Activated CD8-positive, alpha-beta T cell treated with anti-CD3 and anti-CD28 coated beads for 36 hours (primary cell): ENCODE results near the gene JAKMIP2. TPM values are rescaled to one million over a fixed set of nuclear protein-coding genes. Genes with fewer than 3 reads are reported as not detected.

ENCODE experiments used
- ATAC-seq: fragments of 200-7000 bp; cut with Tn5 transposase; one replicate; pipeline ENCODE4 v1.10.0; 2021; ENCODE audit warnings: mild to moderate bottlenecking, moderate library complexity
- CTCF ChIA-PET: fragments of 350-600 bp; sonication (Branson Sonifier 250); formaldehyde crosslinking; loops from one replicate; lab custom pipeline; 2021; ENCODE audit warnings: antibody characterized with exemption; lab: Charles Lee
- POLR2A ChIA-PET: fragments of 350-600 bp; sonication (Branson Sonifier 250); formaldehyde crosslinking; loops from one replicate; lab custom pipeline; 2021; ENCODE audit warnings: antibody characterized with exemption; lab: Charles Lee
- DNase-seq: peaks from one replicate; pipeline ENCODE4 v3.0.0-alpha.2; 2020
- H3K27ac Mint-ChIP-seq: one replicate; pipeline ENCODE4 v1.8.0; 2021; ENCODE audit warnings: mild to moderate bottlenecking, mixed read lengths
- H3K27me3 Mint-ChIP-seq: one replicate; pipeline ENCODE4 v1.8.0; 2021; ENCODE audit warnings: mixed read lengths
- H3K36me3 Mint-ChIP-seq: one replicate; pipeline ENCODE4 v1.8.0; 2021; ENCODE audit warnings: low read depth, mixed read lengths
- H3K4me1 Mint-ChIP-seq: one replicate; pipeline ENCODE4 v1.8.0; 2021; ENCODE audit warnings: low read depth, mixed read lengths
- H3K4me3 Mint-ChIP-seq: one replicate; pipeline ENCODE4 v1.8.0; 2021; ENCODE audit warnings: mild to moderate bottlenecking, moderate library complexity, mixed read lengths
- H3K9me3 Mint-ChIP-seq: one replicate; pipeline ENCODE4 v1.8.0; 2021; ENCODE audit warnings: mixed read lengths
- intact Hi-C: fragments of 100-400 bp; cut with micrococcal nuclease; formaldehyde crosslinking; loops from one replicate; pipeline ENCODE4 v1.10.0; 2022
- total RNA-seq, 2 experiments: library from RNA; stranded (reverse); gene quantifications; one replicate each; pipeline ENCODE4 v1.2.3, GENCODE V29; 2021
- TF ChIP-seq, protein P1 (sequence below): fragments of 200-600 bp; IDR thresholded peaks from one replicate; pipeline ENCODE4 v1.8.0; 2022; ENCODE audit warnings: antibody characterized with exemption, mild to moderate bottlenecking

JAKMIP2 gene
- total RNA-seq, 2 experiments from 2014 or later: 2.6 to 3.2 TPM

DNA sequence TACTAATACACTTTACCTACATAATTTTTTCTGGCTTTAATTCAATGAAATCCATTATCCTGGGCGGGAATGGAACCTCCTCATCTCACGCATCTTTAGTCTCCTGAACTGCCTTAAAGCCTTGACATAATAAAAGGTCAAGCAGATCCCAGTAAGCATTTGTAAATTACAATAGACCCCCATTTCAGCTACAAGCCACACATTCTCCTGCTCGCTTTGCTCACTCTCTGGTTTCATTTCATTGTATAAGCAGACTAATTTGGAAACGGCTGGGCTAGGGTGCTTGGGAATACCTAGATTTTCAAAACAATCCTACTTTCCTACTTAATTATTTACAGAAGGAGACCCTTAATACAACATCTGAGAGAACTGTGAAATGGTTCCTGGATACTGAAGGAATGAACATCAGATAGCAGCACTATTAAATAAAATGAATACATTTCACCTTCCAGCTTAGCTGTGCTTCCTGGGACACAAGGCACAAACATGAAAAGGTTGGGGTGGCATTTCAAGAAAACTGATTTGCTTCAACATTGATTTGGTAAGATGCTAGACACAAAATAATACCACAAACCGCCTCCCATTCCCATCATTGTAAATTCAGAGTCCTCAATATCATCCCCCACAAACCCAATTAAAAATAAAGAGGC lies 1.5 kb downstream of the JAKMIP2 start:
- POLR2A ChIA-PET: interaction anchor here (0.9 kb wide), 1 partner anchor 21 kb away, joined by 5 read pairs; no protein-coding TSS in a partner anchor
- H3K27ac Mint-ChIP-seq: peak overlapping the region; percentile 36
- peaks cover 7% of the 10 kb centered on the region for H3K36me3 Mint-ChIP-seq
- peaks cover 25% of the 10 kb centered on the region for H3K4me1 Mint-ChIP-seq
- TF ChIP-seq, protein P1, sequence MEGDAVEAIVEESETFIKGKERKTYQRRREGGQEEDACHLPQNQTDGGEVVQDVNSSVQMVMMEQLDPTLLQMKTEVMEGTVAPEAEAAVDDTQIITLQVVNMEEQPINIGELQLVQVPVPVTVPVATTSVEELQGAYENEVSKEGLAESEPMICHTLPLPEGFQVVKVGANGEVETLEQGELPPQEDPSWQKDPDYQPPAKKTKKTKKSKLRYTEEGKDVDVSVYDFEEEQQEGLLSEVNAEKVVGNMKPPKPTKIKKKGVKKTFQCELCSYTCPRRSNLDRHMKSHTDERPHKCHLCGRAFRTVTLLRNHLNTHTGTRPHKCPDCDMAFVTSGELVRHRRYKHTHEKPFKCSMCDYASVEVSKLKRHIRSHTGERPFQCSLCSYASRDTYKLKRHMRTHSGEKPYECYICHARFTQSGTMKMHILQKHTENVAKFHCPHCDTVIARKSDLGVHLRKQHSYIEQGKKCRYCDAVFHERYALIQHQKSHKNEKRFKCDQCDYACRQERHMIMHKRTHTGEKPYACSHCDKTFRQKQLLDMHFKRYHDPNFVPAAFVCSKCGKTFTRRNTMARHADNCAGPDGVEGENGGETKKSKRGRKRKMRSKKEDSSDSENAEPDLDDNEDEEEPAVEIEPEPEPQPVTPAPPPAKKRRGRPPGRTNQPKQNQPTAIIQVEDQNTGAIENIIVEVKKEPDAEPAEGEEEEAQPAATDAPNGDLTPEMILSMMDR: no peak
- ATAC-seq: no peak
- no peak for DNase-seq
- H3K9me3 Mint-ChIP-seq: peaks cover 6% of the 10 kb centered on the region
- CTCF ChIA-PET: interaction anchor here (1.0 to 2.0 kb wide), 2 partner anchors 24 to 42 kb away, joined by 3 to 7 read pairs; no protein-coding TSS in a partner anchor
- peak overlapping the region; percentile 98 for H3K4me3 Mint-ChIP-seq
- intact Hi-C loops: no loop called here
- no peaks in the 10 kb centered on the region for H3K27me3 Mint-ChIP-seq

DNA sequence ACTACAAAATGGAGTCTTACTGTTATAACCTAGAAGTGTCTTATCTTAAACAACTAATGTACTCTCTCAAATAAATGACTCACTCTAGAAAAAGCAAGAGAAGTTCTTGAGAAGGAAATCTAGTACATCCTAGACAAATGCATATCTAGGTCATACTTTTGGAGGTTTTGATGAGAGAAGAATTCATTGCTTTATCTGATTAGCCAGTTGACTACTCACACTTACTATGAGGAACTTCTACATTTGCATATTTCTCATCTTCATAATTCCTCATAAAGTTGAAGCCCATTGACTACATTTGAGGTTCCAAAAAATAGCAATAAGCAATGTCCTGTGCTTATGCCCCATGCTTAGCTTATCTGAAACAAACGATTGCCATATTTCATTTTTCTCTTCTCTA lies 2.8 kb downstream of the JAKMIP2 start:
- TF ChIP-seq, protein P1: no peak
- peaks cover 11% of the 10 kb centered on the region for H3K36me3 Mint-ChIP-seq
- ATAC-seq: no peak
- ChIA-PET CTCF (interaction anchor here (1.2 kb wide), 1 partner anchor 43 kb away, joined by 4 read pairs; no protein-coding TSS in a partner anchor), POLR2A (no interaction called here)
- peaks cover 25% of the 10 kb centered on the region for H3K4me1 Mint-ChIP-seq
- intact Hi-C loops: no loop called here
- no peak for DNase-seq
- no peak overlapping the region for H3K27ac Mint-ChIP-seq
- no peak overlapping the region for H3K4me3 Mint-ChIP-seq
- H3K27me3 Mint-ChIP-seq: no peaks in the 10 kb centered on the region
- peaks cover 10% of the 10 kb centered on the region for H3K9me3 Mint-ChIP-seq

GRCh38 chr5:147776989-147777388 lies 5.5 kb downstream of the JAKMIP2 start:
- ChIA-PET POLR2A (no interaction called here), CTCF (no interaction called here)
- Mint-ChIP-seq H3K27ac (no peak overlapping the region), H3K4me1 (peaks cover 16% of the 10 kb centered on the region), H3K9me3 (peaks cover 10% of the 10 kb centered on the region), H3K4me3 (no peak overlapping the region), H3K36me3 (peaks cover 11% of the 10 kb centered on the region), H3K27me3 (no peaks in the 10 kb centered on the region)
- no peak for DNase-seq
- intact Hi-C loops: no loop called here
- no peak for ATAC-seq
- TF ChIP-seq, protein P1: no peak

DNA sequence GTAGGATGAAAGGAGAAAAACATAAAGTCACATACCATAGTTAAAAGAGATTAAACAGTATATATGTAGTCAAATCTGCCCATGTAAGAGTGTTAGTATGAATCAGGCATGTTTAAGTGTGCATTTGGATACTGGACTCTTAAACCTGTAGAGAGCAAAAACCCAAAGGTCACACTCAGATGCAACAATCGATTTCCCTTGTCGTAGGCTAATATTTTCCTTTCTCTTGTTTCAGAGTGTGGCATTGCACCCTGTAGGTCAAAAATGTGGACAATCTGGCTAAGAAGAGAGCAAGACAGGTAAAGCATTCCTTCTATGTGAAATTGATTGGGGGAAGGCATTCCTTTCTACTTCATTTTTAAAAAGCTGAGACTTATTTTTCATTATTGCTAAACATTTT lies 8.9 kb downstream of the JAKMIP2 start:
- CTCF ChIA-PET: interaction anchor here (1.0 kb wide), 1 partner anchor 145 kb away, joined by 3 read pairs; no protein-coding TSS in a partner anchor
- Mint-ChIP-seq H3K4me1 (no peaks in the 10 kb centered on the region), H3K27ac (no peak overlapping the region), H3K9me3 (peaks cover 10% of the 10 kb centered on the region), H3K36me3 (peaks cover 11% of the 10 kb centered on the region), H3K27me3 (no peaks in the 10 kb centered on the region), H3K4me3 (no peak overlapping the region)
- POLR2A ChIA-PET: no interaction called here
- TF ChIP-seq, protein P1: no peak
- intact Hi-C loops: no loop called here
- ATAC-seq (no peak), DNase-seq (no peak)

GRCh38 chr5:147773139-147773538 lies 9.4 kb downstream of the JAKMIP2 start:
- ATAC-seq (no peak), DNase-seq (no peak)
- intact Hi-C loops: no loop called here
- no peak overlapping the region for H3K27ac Mint-ChIP-seq
- no peaks in the 10 kb centered on the region for H3K27me3 Mint-ChIP-seq
- peaks cover 11% of the 10 kb centered on the region for H3K36me3 Mint-ChIP-seq
- no peak overlapping the region for H3K4me3 Mint-ChIP-seq
- CTCF ChIA-PET: no interaction called here
- H3K4me1 Mint-ChIP-seq: no peaks in the 10 kb centered on the region
- POLR2A ChIA-PET: no interaction called here
- peaks cover 10% of the 10 kb centered on the region for H3K9me3 Mint-ChIP-seq
- TF ChIP-seq, protein P1: no peak
